Esophagus squamous epithelium (tissue), 5 donors: ENCODE measurements around the gene PIERCE2. TPM values are rescaled to one million over a fixed set of nuclear protein-coding genes. Genes with fewer than 3 reads are reported as not detected.
A peak's percentile ranks its signal among the peaks of the same experiment; 100 is the strongest.

ENCODE experiments used
- DNase-seq: peaks from one replicate; lab custom pipeline; 2025; lab: John Stamatoyannopoulos, UW
- H3K27ac ChIP-seq, 4 donors: fragments of 200-600 bp; sonication (generic); one replicate each; pipeline ENCODE4 v1.5.1; 2016 to 2019; ENCODE audit warnings: mild to moderate bottlenecking in 1 of 4
- H3K27me3 ChIP-seq, 4 donors: fragments of 200-600 bp; sonication (generic); 1 replicate in 3 of 4; 2 replicates in 1 of 4; pipeline versions ENCODE4 v1.5.1 to v1.6.0; 2017 to 2021; ENCODE audit warnings: antibody characterized with exemption in 1 of 4
- H3K36me3 ChIP-seq, 3 donors: fragments of 200-600 bp; sonication (generic); one replicate each; pipeline ENCODE4 v1.5.1; 2016 to 2019
- H3K4me1 ChIP-seq, 3 donors: fragments of 200-600 bp; sonication (generic); one replicate each; pipeline ENCODE4 v1.5.1; 2017 to 2019
- H3K4me3 ChIP-seq, 4 donors: fragments of 200-600 bp; sonication (generic); 1 replicate in 3 of 4; 2 replicates in 1 of 4; pipeline ENCODE4 v1.5.1; 2016 to 2019; ENCODE audit warnings: mild to moderate bottlenecking in 2 of 4, moderate library complexity in 1 of 4
- H3K9me3 ChIP-seq, 3 donors: fragments of 200-600 bp; sonication (generic); one replicate each; pipeline ENCODE4 v1.5.1; 2016 to 2019
- CTCF ChIP-seq, 6 experiments: fragments of 450-650 bp in 4 of 6; fragments of 200-600 bp in 2 of 6; sonication (generic) in 2 of 6; IDR thresholded peaks; one replicate each; pipeline ENCODE4 v1.5.1; 2016 to 2019; ENCODE audit warnings: antibody characterized with exemption in 6 of 6, mild to moderate bottlenecking in 4 of 6, moderate library complexity in 4 of 6
- POLR2A ChIP-seq, 4 donors: fragments of 450-650 bp; IDR thresholded peaks; one replicate each; pipeline ENCODE4 v1.6.1; 2017; ENCODE audit warnings: antibody characterized with exemption in 4 of 4, mild to moderate bottlenecking in 4 of 4, moderate library complexity in 3 of 4
- WGBS, 2 donors: methylation state at CpG; one replicate each; pipeline ENCODE4 v1.1.5; 2018; 5-methylcytosine and 5-hydroxymethylcytosine counted together
- intact Hi-C: fragments of 100-400 bp; cut with DNase I; formaldehyde crosslinking; loops from one replicate; pipeline ENCODE4 v1.15.0; 2022
- total RNA-seq, 4 donors: library from RNA; depleted of rRNA; stranded (reverse); fragments of >200 nt; gene quantifications; one replicate each; pipeline ENCODE4 v1.1.0, GENCODE V29; 2016
- donor health status: DM: yes; HTN: yes; CAD: no.

PIERCE2 gene
- total RNA-seq, 4 donors from 2014 or later = 3.2 TPM; not detected in 3

GRCh38 chr15:55372701-55373440 lies 35.4 kb upstream of the PIERCE2 start:
- 35 to 44% methylated on average over 3 of the region's 3 CpGs for WGBS, 2 donors
- no peak for DNase-seq
- intact Hi-C loops = no loop called here
- no peaks in the 10 kb centered on the region for H3K4me1 ChIP-seq
- H3K27me3 ChIP-seq = no peaks in the 10 kb centered on the region
- H3K36me3 ChIP-seq = peaks cover 5 to 74% (median 8%) of the 10 kb centered on the region in 3 donors
- no peak overlapping the region for H3K4me3 ChIP-seq
- H3K27ac ChIP-seq = peak overlapping the region in 1 of 4 donors; percentile 12
- H3K9me3 ChIP-seq = no peaks in the 10 kb centered on the region
- no peak for TF ChIP-seq POLR2A (IDR thresholded peaks at IDR 0.05)
- TF ChIP-seq CTCF (IDR thresholded peaks at IDR 0.05) = no peak

- no peak for DNase-seq
- 79 to 81% methylated on average over 5 of the region's 5 CpGs for WGBS, 2 donors
- no peaks in the 10 kb centered on the region for H3K27me3 ChIP-seq
- TF ChIP-seq CTCF (IDR thresholded peaks at IDR 0.05) (no peak), POLR2A (IDR thresholded peaks at IDR 0.05) (no peak)
- H3K4me1 ChIP-seq = no peaks in the 10 kb centered on the region
- no peaks in the 10 kb centered on the region for H3K9me3 ChIP-seq
- intact Hi-C loops = no loop called here
- peaks cover 5 to 85% (median 8%) of the 10 kb centered on the region in 3 donors for H3K36me3 ChIP-seq
- no peak overlapping the region for H3K27ac ChIP-seq
- H3K4me3 ChIP-seq = no peak overlapping the region
These were observed 29.2 kb upstream of the PIERCE2 start for GRCh38 chr15:55379095-55379494.

GRCh38 chr15:55381595-55381994 lies 26.7 kb upstream of the PIERCE2 start:
- Histone ChIP-seq H3K36me3 (peaks cover 0 to 81% (median 0%) of the 10 kb centered on the region in 3 donors), H3K27me3 (no peaks in the 10 kb centered on the region), H3K4me1 (no peaks in the 10 kb centered on the region), H3K9me3 (no peaks in the 10 kb centered on the region), H3K4me3 (no peak overlapping the region), H3K27ac (no peak overlapping the region)
- DNase-seq = no peak
- intact Hi-C loops = no loop called here
- no peak for TF ChIP-seq POLR2A (IDR thresholded peaks at IDR 0.05)
- TF ChIP-seq CTCF (IDR thresholded peaks at IDR 0.05) = no peak

GRCh38 chr15:55383687-55384086 lies 24.6 kb upstream of the PIERCE2 start:
- H3K36me3 ChIP-seq = peaks cover 0 to 75% (median 0%) of the 10 kb centered on the region in 3 donors

More at GRCh38 chr15:55383687-55384086, 24.6 kb upstream of the PIERCE2 start:
- Histone ChIP-seq H3K4me1 (no peaks in the 10 kb centered on the region), H3K9me3 (no peaks in the 10 kb centered on the region), H3K27me3 (no peaks in the 10 kb centered on the region), H3K27ac (no peak overlapping the region), H3K4me3 (no peak overlapping the region)
- no peak for DNase-seq
- no peak for TF ChIP-seq POLR2A (IDR thresholded peaks at IDR 0.05)
- TF ChIP-seq CTCF (IDR thresholded peaks at IDR 0.05) = no peak
- intact Hi-C loops = no loop called here
- WGBS, 2 donors = 90 to 96% methylated on average over 2 of the region's 2 CpGs
